GM21423 (cell line): ENCODE measurements around the gene G3BP1.
"Not testable (repeated sequence)": the region's sequence is repeated elsewhere in the genome, so short reads cannot be mapped to it uniquely, and the experiment has no call there.

ENCODE experiments used
- ATAC-seq: cut with Tn5 transposase; IDR thresholded peaks from one replicate; pipeline ENCODE4 v1.9.1; 2021; ENCODE audit warnings: mild to moderate bottlenecking, moderate library complexity; ENCODE audit not compliant: unreplicated experiment

The G3BP1 gene

GRCh38 chr5:151751593-151751992 is 20.2 kb upstream of the G3BP1 start:
- no peak for ATAC-seq

GRCh38 chr5:151755383-151755782 is 16.4 kb upstream of the G3BP1 start:
- no peak for ATAC-seq

GRCh38 chr5:151757233-151758140 is 14.3 kb upstream of the G3BP1 start:
- peak; percentile 10 for ATAC-seq

GRCh38 chr5:151758141-151758429 is 13.7 kb upstream of the G3BP1 start:
- ATAC-seq, result peak; percentile 7

GRCh38 chr5:151758430-151759241 is 13.1 kb upstream of the G3BP1 start, which contains the start of gene ATOX1:
TSS of gene ATOX1 (minus strand) at chr5:151758631. CDS start at chr5:151758551, 80 bp downstream.
- ATAC-seq, result peak; percentile 94

- ATAC-seq, result no peak
Observed at GRCh38 chr5:151764801-151765200, 7.0 kb upstream of the G3BP1 start.

GRCh38 chr5:151766975-151767374 is 4.8 kb upstream of the G3BP1 start:
- ATAC-seq, result no peak

- ATAC-seq, result peak; percentile 30
Observed at GRCh38 chr5:151770383-151771258, 1.1 kb upstream of the G3BP1 start.

GRCh38 chr5:151772029-151772845 is 483 bp downstream of the G3BP1 start:
- no peak for ATAC-seq

GRCh38 chr5:151772846-151773561 is 1.2 kb downstream of the G3BP1 start:
- ATAC-seq, result no peak

- ATAC-seq, result no peak
Observed at GRCh38 chr5:151773951-151774350, 2.2 kb downstream of the G3BP1 start.

GRCh38 chr5:151775025-151775606 is 3.4 kb downstream of the G3BP1 start:
- ATAC-seq, result no peak

- ATAC-seq, result no peak
Observed at GRCh38 chr5:151779531-151780125, 7.9 kb downstream of the G3BP1 start.

- no peak for ATAC-seq
Observed at GRCh38 chr5:151780348-151780747, 8.6 kb downstream of the G3BP1 start.

- no peak for ATAC-seq
Observed at GRCh38 chr5:151781201-151781600, 9.4 kb downstream of the G3BP1 start.

GRCh38 chr5:151783664-151784063 is 11.9 kb downstream of the G3BP1 start:
- not testable (repeated sequence) for ATAC-seq

GRCh38 chr5:151784141-151784540 is 12.4 kb downstream of the G3BP1 start:
- no peak for ATAC-seq

GRCh38 chr5:151786468-151786867 is 14.7 kb downstream of the G3BP1 start:
- no peak for ATAC-seq

GRCh38 chr5:151787817-151788216 is 16.1 kb downstream of the G3BP1 start:
- no peak for ATAC-seq
